HG03354 (cell line): ENCODE measurements around the gene TXNDC2.

ENCODE experiments used
- ATAC-seq: cut with Tn5 transposase; IDR thresholded peaks from one replicate; pipeline ENCODE4 v1.9.1; 2021; ENCODE audit warnings: mild to moderate bottlenecking; ENCODE audit not compliant: unreplicated experiment, poor library complexity, severe bottlenecking

The TXNDC2 gene

DNA sequence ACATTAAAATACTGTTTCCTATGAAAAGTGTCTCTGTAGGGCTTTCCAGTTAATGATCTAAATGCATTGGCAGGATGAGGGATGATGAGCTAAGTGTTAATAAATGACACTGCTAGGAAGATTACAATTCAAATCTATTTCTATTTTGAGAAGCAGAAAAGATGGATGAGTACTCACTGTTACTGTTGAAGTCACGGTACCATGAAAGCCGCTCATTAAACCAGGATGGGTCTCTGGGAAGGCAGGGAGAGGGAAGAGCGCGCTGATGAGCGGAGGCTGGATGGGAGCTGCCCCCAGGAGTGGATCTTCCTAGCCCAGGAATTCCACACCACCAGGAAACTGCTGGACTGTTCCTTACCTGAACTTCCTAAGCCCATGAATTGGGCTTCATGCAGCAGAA is 27.1 kb upstream of the TXNDC2 start:
- no peak for ATAC-seq

DNA sequence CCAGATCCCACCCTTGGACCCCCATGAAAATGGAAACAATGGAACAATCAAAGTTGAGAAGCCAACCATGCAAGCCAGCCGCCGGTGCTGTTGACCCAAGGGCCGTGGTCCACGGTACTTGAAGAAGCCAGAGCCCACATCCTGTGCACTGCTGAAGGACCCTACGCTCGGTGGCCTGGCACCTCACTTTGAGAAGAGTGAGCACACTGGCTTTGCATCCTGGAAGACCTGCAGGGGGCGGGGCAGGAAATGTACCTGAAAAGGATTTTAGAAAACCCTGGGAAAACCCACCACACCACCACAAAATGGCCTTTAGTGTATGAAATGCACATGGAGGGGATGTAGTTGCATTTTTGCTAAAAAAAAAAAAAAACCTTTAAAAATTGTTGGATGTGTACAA is 26.5 kb upstream of the TXNDC2 start:
- ATAC-seq: no peak

DNA sequence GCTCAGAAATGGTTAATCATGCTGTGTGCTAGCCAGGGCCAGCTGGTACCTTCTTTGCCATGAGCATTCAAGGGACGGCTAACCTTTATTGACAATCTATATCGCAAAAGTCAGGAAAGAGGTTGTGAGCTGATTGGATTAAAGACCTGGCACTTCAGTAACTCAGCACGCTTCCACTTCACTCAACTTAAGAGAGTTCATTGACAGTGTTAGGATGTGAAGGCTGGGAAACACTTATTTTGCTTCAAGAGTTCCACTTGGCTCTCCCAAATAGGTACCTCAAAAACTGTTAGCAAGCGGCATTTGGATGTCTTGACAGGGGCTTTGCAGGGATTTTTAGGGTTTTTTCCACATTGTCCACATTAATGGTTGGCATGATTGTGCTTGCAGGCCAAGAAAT is 25.1 kb upstream of the TXNDC2 start:
- ATAC-seq: no peak

DNA sequence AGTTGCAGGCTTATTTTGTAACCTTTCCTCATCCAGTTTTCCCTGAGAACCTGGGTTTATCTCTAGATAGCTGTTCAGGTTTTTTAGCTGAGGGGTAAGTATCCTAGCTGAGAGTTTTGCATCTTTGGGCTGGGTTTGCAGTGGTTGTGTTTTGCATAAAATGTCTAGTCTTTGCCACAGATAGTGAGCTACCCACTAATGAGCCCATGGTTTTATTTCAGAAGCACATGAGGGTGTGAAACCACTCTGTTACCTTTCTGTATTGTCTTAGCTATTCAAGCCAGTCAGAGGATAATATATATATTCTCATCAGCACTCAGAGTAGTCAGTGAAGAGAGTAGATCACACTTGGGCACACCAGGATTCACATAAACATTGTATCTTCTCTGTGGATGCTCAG is 24.6 kb upstream of the TXNDC2 start:
- ATAC-seq: peak; percentile 90

DNA sequence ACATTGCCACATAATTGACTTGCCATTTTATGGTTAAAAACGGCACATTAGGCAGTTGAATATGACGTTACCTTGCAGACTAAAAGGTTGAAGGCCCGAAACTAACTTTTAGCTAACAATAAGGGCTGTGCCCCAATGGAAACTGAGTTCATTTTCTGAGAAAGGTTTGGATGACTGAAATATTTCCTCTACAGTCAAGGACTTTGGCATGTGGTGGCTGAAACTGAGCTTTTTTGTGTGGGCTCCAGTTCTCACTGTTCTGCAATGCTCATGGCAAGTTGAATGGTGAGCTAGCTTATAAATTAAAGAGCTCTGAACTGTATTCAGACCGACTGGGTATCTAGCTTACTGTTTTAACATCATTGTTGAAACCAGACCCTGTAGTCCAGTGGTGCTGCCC is 23.8 kb upstream of the TXNDC2 start:
- no peak for ATAC-seq

DNA sequence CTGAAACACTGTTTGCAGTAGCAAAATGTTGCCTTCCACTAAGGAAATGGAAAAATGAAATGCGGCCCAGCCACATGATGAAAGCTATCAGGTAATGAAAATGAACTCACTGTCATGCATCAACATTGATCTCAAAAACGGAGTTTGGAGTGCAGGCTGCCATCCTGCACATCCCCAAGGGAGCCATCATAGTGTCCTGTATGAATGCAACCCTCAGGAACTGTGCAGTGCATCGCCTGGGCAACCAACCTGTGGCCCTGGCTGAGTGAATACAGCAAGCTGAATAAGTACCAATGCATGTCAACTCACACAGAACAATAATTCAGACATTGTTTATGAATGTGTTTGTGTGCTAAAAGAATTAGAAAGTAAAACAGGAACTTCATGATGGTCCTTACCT is 23.1 kb upstream of the TXNDC2 start:
- no peak for ATAC-seq

DNA sequence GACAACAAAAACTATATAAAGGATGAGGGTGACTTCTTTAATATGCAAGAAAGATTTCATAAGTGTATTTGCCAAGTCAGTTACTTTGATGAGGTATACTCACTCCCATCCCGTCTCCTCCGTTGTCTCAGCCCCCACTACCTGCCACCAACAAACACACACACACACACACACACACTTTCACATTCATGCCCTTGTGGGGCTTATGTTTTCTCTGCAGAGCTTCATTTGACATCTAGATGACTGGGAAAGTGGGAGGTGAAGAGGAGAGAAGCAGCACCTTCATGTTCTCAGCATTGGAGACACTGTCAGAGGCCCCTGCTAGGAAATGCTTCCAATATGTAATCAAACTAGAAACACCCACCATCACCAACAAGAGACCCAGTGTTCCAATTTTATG is 22.5 kb upstream of the TXNDC2 start:
- ATAC-seq: no peak

DNA sequence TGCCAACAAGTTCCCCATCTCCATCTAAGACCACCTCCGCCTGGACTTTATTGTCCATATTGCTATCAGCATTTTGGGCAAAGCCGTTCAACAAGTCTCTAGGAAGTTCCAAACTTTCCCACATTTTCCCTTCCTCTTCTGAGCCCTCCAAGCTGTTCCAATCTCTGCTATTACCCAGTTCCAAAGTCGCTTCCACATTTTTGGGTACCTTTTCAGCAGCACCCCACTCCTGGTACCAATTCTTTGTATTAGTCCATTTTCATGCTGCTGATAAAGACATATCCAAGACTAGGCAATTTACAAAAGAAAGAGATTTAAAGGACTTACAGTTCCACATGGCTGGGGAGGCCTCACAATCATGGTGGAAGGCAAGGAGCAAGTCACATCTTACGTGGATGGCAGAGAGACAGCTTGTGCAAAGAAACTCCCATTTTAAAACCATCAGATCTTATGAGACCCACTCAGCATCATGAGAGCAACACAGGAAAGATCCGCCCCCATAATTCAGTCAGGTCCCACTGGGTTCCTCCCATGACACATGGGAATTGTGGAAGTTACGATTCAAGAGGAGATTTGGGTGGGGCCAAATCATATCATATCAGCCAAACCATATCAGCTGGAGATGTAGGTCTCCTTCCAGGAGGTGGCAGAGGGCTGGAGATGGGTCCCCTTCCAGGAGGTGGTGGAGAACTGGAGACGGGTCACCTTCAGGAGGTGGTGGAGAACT is 19.8 kb upstream of the TXNDC2 start:
- ATAC-seq: no peak

DNA sequence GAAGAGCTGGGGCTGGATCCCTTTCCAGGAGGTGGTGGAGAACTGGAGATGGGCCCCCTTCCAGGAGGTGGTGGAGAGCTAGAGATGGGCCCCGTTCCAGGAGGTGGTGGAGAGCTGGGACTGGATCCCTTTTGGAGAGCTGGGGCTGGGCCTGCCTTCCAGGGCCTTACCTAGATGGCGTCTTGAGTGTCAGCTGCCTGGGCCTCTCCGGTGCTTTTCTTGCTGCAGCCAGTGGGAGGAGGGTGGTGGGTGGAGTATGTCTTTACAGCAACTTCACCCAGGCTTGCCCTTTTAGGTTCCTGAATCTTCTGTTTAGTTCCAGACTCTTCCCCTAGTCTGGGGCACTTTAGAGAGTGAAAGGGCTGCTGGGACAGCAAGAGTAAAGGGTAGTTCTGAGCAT is 19.1 kb upstream of the TXNDC2 start:
- ATAC-seq: no peak

DNA sequence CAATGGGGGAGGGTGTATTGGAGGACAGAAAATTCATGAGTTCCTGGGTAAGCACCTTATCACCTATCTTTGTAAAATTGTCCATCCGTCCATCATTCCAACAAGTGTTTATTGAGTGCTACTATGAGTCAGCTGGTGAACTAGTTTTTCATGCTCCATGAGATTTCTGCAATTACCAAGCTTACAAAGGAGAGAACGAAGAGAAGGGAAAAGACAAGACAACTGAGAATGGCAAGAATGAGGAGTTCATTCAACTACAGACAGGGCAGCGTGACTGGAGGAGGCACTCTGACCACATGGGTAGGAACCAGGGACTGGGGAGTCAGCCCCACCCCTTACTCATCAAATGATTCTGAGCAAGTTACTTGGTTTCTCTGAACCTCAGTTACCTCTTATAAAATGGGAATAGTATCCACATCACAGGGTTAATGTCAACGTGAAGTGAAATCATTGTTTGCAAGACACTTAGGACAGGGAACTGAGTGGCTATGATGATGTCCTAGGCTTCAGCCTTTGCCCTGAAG is 18.6 kb upstream of the TXNDC2 start:
- ATAC-seq: no peak

DNA sequence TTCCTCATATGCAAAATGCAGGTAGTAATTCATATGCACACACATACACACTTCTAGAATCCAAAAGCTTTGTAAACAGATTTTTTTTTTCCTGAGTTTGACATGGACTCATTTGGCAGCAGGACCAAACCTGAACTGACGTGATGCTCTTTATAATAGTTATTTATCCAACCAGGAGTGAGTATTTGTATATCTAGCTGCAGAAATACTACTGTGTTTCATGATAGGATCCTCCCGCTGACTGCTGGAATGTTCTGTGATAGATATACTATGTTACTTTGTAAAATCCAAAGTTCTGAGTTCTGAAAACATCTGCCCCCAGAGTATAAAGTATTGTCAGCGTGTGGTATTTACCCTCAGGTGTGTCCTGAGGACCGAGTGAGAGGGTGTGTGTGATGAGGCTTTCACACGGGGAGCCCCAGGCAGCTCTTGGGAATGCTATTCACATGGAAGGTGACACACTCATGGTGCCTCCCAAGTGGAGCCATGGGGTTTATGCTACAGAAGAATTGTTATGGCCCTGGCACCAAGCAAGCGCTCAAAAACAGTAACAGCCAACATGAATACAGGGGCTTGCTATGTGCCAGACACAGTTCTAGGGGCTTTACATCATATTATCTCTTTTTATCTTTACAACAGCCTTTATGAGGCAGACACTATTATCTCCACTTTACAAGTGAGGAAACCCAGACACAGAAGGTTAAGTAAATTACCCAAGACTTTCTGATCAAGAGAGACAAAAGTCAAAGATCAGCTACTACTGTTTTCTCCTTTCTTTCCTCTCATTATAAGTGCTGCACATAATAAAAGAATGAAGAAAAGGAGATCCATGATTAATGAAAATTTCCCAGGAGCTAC is 16.7 kb upstream of the TXNDC2 start:
- no peak for ATAC-seq

DNA sequence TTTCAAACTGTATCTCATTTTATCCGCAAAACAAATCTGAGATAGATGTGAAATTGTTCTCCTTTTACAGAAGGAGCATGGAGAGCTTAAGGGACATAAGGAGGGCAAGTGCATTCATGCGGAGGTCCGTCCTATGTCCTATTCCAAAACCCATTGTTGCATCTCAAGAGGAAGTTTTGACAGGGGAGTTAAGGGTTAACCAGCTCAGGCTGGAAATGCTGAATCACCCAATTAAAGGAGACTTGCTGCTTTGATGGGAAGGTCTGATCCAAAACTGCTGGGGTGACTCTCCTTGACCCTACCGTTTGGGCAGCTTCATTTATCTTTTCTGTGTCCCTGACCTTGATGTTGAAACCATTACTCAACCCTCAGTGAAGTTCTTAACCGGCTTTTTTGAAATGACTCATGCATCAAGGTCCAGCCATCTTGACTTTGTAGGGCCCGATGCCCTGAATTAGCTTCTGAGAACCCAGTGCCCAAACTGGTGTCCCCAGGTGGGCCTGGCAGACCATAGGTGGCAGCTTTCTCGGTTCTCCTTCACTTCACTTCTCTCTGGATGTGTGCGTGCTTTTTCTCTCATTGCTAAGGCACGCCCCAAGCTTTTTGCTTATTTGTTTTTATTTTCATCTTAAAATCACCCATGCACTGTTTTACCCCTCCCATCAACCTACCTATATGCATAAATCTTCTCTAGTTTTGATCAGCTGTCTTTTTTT is 15.9 kb upstream of the TXNDC2 start:
- ATAC-seq: peak; percentile 68

DNA sequence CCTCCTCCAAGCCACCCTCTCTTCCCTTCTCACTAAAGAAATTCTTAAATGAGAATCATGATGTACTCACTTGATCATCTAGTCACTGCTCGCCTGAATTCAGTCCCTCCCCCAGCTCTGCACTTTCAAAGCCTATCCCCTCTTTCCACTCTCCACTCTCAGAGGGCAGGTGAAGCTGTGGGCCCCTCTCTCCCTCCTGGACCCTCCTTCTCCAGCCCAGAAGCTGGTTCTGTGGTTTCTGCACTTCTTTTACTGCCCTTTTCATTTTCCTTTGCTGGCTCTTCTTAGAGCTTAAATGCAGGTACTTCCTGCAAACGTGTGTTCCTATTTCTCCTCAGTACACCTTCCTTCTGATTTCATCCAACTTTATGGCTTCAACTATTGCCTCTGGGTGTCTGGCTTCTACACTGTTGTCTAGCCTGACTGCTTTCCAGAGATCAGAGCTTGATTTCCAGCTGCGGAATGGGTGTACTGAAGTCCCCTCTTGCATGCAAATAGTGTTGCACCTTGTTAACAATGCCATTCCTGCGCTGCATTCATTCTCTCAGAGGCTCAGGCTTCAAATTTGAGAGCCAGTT is 15.3 kb upstream of the TXNDC2 start:
- no peak for ATAC-seq

DNA sequence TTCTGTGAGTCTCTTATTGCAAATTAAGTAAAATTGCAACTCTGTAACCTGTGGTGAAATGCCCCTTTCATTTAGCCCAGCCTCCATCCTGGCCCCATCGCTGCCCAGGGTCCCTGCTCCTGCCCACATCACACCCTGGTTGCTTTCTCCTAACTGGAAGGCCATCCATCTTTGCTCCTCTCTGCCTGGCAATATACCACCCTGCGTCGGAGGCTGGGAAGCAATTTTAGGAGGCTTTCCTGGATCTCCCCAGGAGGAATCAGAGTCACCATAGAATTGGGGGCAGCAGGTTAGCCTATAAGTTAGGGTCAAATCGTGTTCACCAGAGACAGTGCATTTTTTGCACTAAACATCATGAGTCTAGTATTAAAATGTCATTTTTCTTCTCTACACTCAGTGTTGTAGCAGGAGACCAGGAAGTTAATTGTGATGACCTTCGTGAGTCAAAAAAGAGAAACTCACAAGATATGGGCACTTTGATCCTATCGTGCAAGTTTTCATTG is 14.5 kb upstream of the TXNDC2 start:
- ATAC-seq: no peak

DNA sequence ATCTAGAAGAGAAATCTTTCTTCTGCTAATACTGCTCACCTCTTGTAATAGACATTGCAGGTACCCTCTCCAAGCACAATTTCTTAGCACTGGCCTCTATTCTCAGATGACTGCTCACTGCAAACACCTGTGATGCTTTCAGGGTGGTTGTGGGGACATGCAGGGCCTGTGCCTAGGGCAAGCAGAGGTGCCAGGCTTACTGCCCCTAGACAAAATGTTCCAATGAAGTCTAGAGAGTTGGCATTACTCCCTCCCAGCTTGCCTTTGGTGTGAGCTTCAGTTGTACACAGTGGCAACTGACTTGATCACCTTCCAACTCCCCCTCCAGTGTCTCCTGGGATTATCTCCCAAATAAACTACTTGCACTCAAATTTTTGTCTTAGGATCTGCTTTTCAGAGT is 12.9 kb upstream of the TXNDC2 start:
- no peak for ATAC-seq

DNA sequence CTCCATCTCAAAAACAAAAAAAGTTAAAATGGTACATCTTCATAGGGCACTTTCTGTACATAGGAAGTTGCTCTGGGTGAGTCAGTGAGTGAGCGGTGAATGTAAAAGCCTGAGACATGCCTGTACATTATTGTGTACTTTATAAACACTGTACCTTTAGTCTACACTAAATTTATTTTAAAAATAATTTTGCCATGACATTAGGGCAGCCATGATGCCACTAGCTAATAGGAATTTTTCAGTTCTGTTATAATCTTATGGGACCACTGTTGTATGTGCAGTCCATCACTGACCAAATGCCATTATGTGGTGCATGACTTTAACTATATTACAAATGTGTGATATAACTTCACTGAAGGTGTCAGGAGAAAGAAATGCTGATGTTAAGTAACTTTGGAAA is 11.0 kb upstream of the TXNDC2 start:
- no peak for ATAC-seq

DNA sequence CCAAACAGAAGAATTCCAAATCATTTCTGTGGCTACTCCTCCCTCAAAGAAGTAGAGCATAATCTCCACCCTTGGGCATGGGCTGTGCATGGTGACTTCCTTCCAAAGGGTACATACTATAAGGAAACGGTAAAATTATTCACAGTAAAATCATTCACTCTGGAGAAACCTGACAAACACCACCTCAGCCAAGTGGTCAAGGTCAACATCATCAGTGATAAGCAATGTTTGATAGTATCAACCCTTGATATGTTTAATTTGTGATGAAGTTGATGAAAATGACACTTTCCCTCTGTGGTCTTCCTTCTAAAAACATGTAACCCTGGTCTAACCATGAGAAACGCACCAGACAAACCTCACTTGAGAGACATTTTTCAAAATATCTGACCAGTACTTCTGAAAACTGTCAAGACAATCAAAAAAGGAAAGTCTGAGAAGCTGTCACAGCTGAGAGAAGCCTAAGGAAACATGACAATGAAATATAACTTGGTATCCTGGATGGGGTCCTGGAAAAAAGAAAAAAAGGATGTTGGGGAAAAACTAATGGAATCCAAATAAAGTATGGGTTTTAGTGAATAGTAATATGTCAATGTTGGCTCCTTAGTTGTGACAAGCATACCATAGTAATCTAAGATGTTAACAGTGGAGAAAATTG is 9.4 kb upstream of the TXNDC2 start:
- ATAC-seq: no peak

DNA sequence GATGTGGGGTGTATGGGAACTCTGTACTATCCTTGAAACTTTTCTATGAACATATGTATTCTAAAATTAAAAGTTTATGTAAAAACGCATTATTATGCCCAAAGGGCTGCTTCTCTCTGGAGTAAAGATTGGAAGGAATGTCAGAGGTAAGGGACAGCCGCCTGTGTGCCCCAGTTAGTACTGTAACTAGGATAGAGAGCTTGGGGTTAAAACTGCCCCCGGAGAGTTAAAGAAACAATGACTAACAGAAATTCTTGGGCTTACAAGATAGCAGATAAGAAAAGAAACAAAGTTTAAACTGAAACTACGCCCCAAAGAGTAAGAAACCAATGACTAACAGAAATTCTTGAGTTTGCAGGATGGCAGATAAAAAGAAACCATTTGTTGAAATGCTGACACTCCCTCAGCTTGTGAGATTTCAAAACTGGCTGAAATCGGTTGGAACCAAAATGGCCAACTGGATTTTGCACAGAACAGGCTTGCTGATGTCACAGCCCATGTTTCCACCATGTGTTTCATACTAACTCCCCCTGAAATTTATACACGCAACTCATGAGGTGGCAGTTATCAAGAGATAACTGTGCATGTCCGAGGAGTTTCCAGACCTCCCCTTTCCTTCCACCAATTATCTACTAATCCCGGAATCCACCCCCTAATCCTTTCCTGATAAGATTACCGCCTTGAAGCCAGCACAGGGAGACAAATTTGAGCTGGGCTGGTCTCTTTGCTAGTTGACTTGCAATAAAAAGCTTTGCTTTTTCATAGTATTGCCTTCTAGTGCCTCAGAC is 8.7 kb upstream of the TXNDC2 start:
- no peak for ATAC-seq

DNA sequence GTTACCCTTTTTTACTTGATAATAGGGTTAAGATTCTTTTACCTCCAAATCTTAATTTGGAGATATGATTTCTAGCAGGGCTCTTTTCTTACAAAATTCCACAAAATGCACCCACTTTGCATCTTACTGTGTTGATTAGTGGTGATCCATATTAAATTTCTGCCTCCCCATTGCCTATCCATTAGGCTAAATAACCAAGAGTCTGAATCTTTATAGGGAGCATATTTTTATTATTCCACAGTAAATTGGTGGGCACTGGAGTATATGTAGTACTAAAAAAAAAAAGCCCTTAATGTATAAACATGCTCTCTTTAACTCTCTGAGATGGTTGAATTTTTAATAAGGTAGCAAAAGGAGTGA is 8.1 kb upstream of the TXNDC2 start:
- ATAC-seq: no peak
